RWPE2 (cell line): Measurements from ENCODE around the gene MPPE1.

Experiments used
- ATAC-seq: fragments of 200-7000 bp; cut with Tn5 transposase; 3 replicates; pipeline ENCODE4 v1.9.1; 2021; ENCODE audit warnings: low read depth
- DNase-seq: peaks from one replicate; pipeline ENCODE4 v3.0.0-alpha.2; 2020; ENCODE audit warnings: low spot score
- H3K27ac ChIP-seq: fragments of 450-650 bp; 2 replicates; pipeline ENCODE4 v1.5.1; 2017; ENCODE audit warnings: mild to moderate bottlenecking; ENCODE audit not compliant: poor library complexity, severe bottlenecking
- H3K27me3 ChIP-seq: fragments of 250-450 bp; sonication (Bioruptor Pico); 2 replicates; pipeline ENCODE4 v1.5.1; 2021; ENCODE audit warnings: mild to moderate bottlenecking, moderate library complexity; ENCODE audit not compliant: insufficient read depth, poor library complexity, severe bottlenecking
- H3K36me3 ChIP-seq: fragments of 250-450 bp; sonication (Bioruptor Pico); 2 replicates; pipeline ENCODE4 v1.5.1; 2020; ENCODE audit warnings: low read depth, mild to moderate bottlenecking, moderate library complexity
- H3K4me1 ChIP-seq: fragments of 250-450 bp; sonication (Bioruptor Pico); 2 replicates; pipeline ENCODE4 v1.5.1; 2021; ENCODE audit warnings: mild to moderate bottlenecking, moderate library complexity; ENCODE audit not compliant: insufficient read depth, poor library complexity, severe bottlenecking
- H3K4me3 ChIP-seq: fragments of 250-450 bp; sonication (Bioruptor Pico); 2 replicates; pipeline ENCODE4 v1.5.1; 2021; ENCODE audit warnings: mild to moderate bottlenecking, moderate library complexity; ENCODE audit not compliant: severe bottlenecking
- H3K9me3 ChIP-seq: fragments of 250-450 bp; sonication (Bioruptor Pico); 2 replicates; pipeline ENCODE4 v1.5.1; 2021; ENCODE audit warnings: mild to moderate bottlenecking, moderate library complexity; ENCODE audit not compliant: severe bottlenecking
- TF ChIP-seq, protein P1 (sequence below): fragments of 450-650 bp; IDR thresholded peaks from one replicate; pipeline ENCODE4 v1.5.1; 2017; ENCODE audit warnings: mild to moderate bottlenecking, moderate library complexity; ENCODE audit not compliant: poor library complexity, severe bottlenecking

Gene MPPE1

DNA sequence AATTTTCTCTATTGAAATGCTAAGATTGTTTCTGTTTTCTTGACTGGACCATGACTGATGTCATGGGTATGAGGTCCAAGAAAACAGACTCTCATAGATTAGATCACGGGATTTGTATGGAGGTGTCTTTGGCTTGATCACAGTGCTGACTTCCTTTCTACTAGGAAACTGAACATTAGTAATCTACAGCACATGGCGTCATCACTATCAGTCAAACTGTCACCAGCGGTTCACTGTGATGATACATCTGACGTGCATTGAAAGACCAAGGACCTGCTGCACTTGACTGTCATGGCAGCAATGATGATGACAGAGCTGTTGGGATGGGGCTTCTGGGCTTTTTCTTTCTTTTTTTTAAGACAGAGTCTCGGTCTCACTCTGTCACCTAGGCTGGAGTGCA, 45.0 kb upstream of the MPPE1 start:
- Histone ChIP-seq H3K36me3 (no peaks in the 10 kb centered on the region), H3K9me3 (peaks cover 11% of the 10 kb centered on the region), H3K27me3 (no peaks in the 10 kb centered on the region), H3K4me3 (no peak overlapping the region), H3K4me1 (peaks cover 16% of the 10 kb centered on the region), H3K27ac (no peak overlapping the region)
- TF ChIP-seq, protein P1, sequence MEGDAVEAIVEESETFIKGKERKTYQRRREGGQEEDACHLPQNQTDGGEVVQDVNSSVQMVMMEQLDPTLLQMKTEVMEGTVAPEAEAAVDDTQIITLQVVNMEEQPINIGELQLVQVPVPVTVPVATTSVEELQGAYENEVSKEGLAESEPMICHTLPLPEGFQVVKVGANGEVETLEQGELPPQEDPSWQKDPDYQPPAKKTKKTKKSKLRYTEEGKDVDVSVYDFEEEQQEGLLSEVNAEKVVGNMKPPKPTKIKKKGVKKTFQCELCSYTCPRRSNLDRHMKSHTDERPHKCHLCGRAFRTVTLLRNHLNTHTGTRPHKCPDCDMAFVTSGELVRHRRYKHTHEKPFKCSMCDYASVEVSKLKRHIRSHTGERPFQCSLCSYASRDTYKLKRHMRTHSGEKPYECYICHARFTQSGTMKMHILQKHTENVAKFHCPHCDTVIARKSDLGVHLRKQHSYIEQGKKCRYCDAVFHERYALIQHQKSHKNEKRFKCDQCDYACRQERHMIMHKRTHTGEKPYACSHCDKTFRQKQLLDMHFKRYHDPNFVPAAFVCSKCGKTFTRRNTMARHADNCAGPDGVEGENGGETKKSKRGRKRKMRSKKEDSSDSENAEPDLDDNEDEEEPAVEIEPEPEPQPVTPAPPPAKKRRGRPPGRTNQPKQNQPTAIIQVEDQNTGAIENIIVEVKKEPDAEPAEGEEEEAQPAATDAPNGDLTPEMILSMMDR, result no peak
- no peak for DNase-seq
- no peak for ATAC-seq

DNA sequence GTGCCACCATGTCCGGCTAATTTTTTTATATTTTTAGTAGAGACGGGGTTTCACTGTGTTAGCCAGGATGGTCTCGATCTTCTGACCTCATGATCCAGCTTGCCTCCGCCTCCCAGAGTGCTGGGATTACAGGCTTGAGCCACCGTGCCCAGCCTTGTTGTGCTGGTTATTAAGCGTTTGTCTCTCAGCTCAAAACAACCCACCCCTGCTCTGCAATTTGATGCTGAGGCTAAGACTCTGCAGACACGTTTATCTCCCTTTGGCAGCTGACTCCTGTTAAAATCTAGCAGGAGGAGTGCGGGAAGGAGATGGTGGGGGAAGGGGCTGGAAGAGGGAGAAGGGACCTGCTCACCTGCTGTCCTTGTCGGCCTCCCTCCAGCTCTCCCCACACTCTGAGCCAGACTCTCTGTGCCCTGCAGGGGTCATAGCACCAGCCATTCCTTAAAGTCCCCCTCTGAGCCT, 43.3 kb upstream of the MPPE1 start:
- Histone ChIP-seq H3K9me3 (peaks cover 3% of the 10 kb centered on the region), H3K27me3 (no peaks in the 10 kb centered on the region), H3K4me1 (peaks cover 23% of the 10 kb centered on the region), H3K4me3 (no peak overlapping the region), H3K27ac (no peak overlapping the region), H3K36me3 (no peaks in the 10 kb centered on the region)
- ATAC-seq, result no peak
- DNase-seq, result no peak
- TF ChIP-seq, protein P1, result no peak

GRCh38 chr18:11950824-11951223, 42.7 kb upstream of the MPPE1 start:
- H3K4me3 ChIP-seq, result no peak overlapping the region
- TF ChIP-seq, protein P1, result no peak
- DNase-seq, result no peak
- no peak for ATAC-seq
- H3K4me1 ChIP-seq, result peaks cover 28% of the 10 kb centered on the region
- H3K36me3 ChIP-seq, result no peaks in the 10 kb centered on the region
- H3K27me3 ChIP-seq, result no peaks in the 10 kb centered on the region
- no peak overlapping the region for H3K27ac ChIP-seq
- H3K9me3 ChIP-seq, result peaks cover 2% of the 10 kb centered on the region

- Histone ChIP-seq H3K4me3 (no peak overlapping the region), H3K27me3 (no peaks in the 10 kb centered on the region), H3K9me3 (no peaks in the 10 kb centered on the region), H3K4me1 (peaks cover 13% of the 10 kb centered on the region), H3K36me3 (no peaks in the 10 kb centered on the region), H3K27ac (no peak overlapping the region)
- TF ChIP-seq, protein P1, result no peak
- ATAC-seq (no peak), DNase-seq (no peak)
Observed at GRCh38 chr18:11948852-11949523, 40.9 kb upstream of the MPPE1 start.
